HepG2 (cell line): ENCODE results near the gene CIAO3. TPM values are rescaled to one million over a fixed set of nuclear protein-coding genes. Genes with fewer than 3 reads are reported as not detected.

ENCODE experiments used
- EED ChIP-seq: sonication (generic); formaldehyde crosslinking; IDR thresholded peaks from 2 replicates; pipeline ENCODE4 v1.5.0; 2020; ENCODE audit warnings: mild to moderate bottlenecking, missing genetic modification reagents
- HOXA7 ChIP-seq: sonication (generic); formaldehyde crosslinking; IDR thresholded peaks from 2 replicates; pipeline ENCODE4 v1.8.1; 2022; ENCODE audit warnings: mild to moderate bottlenecking, missing genetic modification reagents, moderate library complexity
- MTERF4 ChIP-seq: sonication (generic); formaldehyde crosslinking; IDR thresholded peaks from 2 replicates; pipeline ENCODE4 v1.8.0; 2023; ENCODE audit warnings: mild to moderate bottlenecking, missing genetic modification reagents
- NR2F1 ChIP-seq, 2 experiments: fragments of 450-650 bp in 1 of 2; formaldehyde crosslinking in 1 of 2; IDR thresholded peaks; 2 replicates each; pipeline versions ENCODE4 v1.5.0 to v1.6.1; 2016 to 2020; ENCODE audit warnings: mild to moderate bottlenecking in 1 of 2, missing compliant biosample characterization in 1 of 2, missing genetic modification reagents in 1 of 2, moderate library complexity in 1 of 2
- NR2F6 ChIP-seq, 2 experiments: IDR thresholded peaks; 2 replicates each; pipeline ENCODE4 v1.6.1; 2016; ENCODE audit warnings: antibody characterized with exemption in 1 of 2, mild to moderate bottlenecking in 1 of 2
- POLR2G ChIP-seq: fragments of 200-400 bp; formaldehyde crosslinking; IDR thresholded peaks from 2 replicates; pipeline ENCODE4 v1.6.1; 2018; ENCODE audit warnings: mild to moderate bottlenecking, low read depth, low read length, moderate library complexity
- TFDP2 ChIP-seq: sonication (generic); formaldehyde crosslinking; IDR thresholded peaks from 2 replicates; pipeline ENCODE4 v1.4.0; 2020; ENCODE audit warnings: missing genetic modification reagents
- ZFP37 ChIP-seq: sonication (generic); formaldehyde crosslinking; IDR thresholded peaks from 2 replicates; pipeline ENCODE4 v1.4.0; 2020; ENCODE audit warnings: missing genetic modification reagents, borderline replicate concordance
- ZNF121 ChIP-seq: sonication (generic); formaldehyde crosslinking; IDR thresholded peaks from 2 replicates; pipeline ENCODE4 v1.5.0; 2020; ENCODE audit warnings: mild to moderate bottlenecking, missing genetic modification reagents
- ZNF160 ChIP-seq: sonication (generic); formaldehyde crosslinking; IDR thresholded peaks from 2 replicates; pipeline ENCODE4 v1.8.0; 2022; ENCODE audit warnings: mild to moderate bottlenecking, inconsistent platforms, missing genetic modification reagents
- ZNF230 ChIP-seq: sonication (generic); formaldehyde crosslinking; IDR thresholded peaks from 2 replicates; pipeline ENCODE4 v1.4.0; 2020; ENCODE audit warnings: mild to moderate bottlenecking, missing genetic modification reagents
- ZNF263 ChIP-seq: sonication (generic); formaldehyde crosslinking; IDR thresholded peaks from 2 replicates; pipeline ENCODE4 v1.4.0; 2020; ENCODE audit warnings: missing genetic modification reagents
- ZNF33B ChIP-seq: sonication (generic); formaldehyde crosslinking; IDR thresholded peaks from 2 replicates; pipeline ENCODE4 v1.5.1; 2020; ENCODE audit warnings: mild to moderate bottlenecking, missing genetic modification reagents
- ZNF468 ChIP-seq: sonication (generic); formaldehyde crosslinking; IDR thresholded peaks from 2 replicates; pipeline ENCODE4 v1.8.0; 2022; ENCODE audit warnings: mild to moderate bottlenecking, moderate library complexity, missing genetic modification reagents
- ZNF597 ChIP-seq: sonication (generic); formaldehyde crosslinking; IDR thresholded peaks from 2 replicates; pipeline ENCODE4 v1.5.0; 2020; ENCODE audit warnings: missing genetic modification reagents
- ZNF615 ChIP-seq: sonication (generic); formaldehyde crosslinking; IDR thresholded peaks from 2 replicates; pipeline ENCODE4 v1.5.0; 2020; ENCODE audit warnings: mild to moderate bottlenecking, missing genetic modification reagents, borderline replicate concordance
- ZNF878 ChIP-seq: sonication (generic); formaldehyde crosslinking; IDR thresholded peaks from 2 replicates; pipeline ENCODE4 v1.8.1; 2023; ENCODE audit warnings: mild to moderate bottlenecking, missing genetic modification reagents, moderate library complexity
- polyA plus RNA-seq, 8 experiments: library from polyadenylated mRNA; depleted of rRNA in 3 of 8; stranded (reverse) in 7 of 8; unstranded in 1 of 8; fragments of >200 nt; fragmentation: Illumina TruSeq in 4 of 8; extraction: Trizol in 4 of 8; gene quantifications; 2 replicates each; pipeline versions ENCODE4 v1.2.1 to v1.2.3, GENCODE V29; 2011 to 2016; ENCODE audit warnings: low read depth in 4 of 8, missing spikeins in 1 of 8, mixed read lengths in 1 of 8; ENCODE audit not compliant: insufficient read depth in 1 of 8
- total RNA-seq, 5 experiments: library from RNA; depleted of rRNA; stranded (reverse); fragments of >200 nt; fragmentation: Illumina TruSeq; extraction: Trizol; gene quantifications; 2 replicates each; pipeline ENCODE4 v1.2.3, GENCODE V29; 2016; ENCODE audit warnings: low read depth in 1 of 5
- TF ChIP-seq, protein P1 (sequence below): sonication (generic); formaldehyde crosslinking; IDR thresholded peaks from 2 replicates; pipeline ENCODE4 v1.4.0; 2020; ENCODE audit warnings: mild to moderate bottlenecking, missing genetic modification reagents
- TF ChIP-seq, protein P2 (sequence below): sonication (generic); formaldehyde crosslinking; IDR thresholded peaks from 2 replicates; pipeline ENCODE4 v1.4.0; 2020; ENCODE audit warnings: missing genetic modification reagents

CIAO3 gene
- total and polyA plus RNA-seq, 2 of the 13 experiments (the other 11 are each of a cell fraction or from before 2014, with no cell fraction given): 21.7 to 25.0 TPM

GRCh38 chr16:679814-680624 lies 60.8 kb downstream of the CIAO3 start, which contains the start of gene STUB1 (continued):
- TF ChIP-seq ZNF597 (no peak), ZNF33B (CRISPR knock-in tag) (no peak), NR2F1 (CRISPR knock-in tag; IDR thresholded peaks at IDR 0.05) (no peak), ZNF615 (CRISPR knock-in tag) (no peak), ZNF878 (CRISPR knock-in tag) (no peak), ZNF121 (CRISPR knock-in tag) (no peak), HOXA7 (CRISPR knock-in tag) (no peak), TFDP2 (no peak), ZNF160 (CRISPR knock-in tag) (no peak; the same call in 1 of the 2 replicates), POLR2G (peak; percentile 63), ZNF230 (CRISPR knock-in tag) (no peak), ZFP37 (no peak), ZNF263 (CRISPR knock-in tag) (peak; percentile 42; the same call in 1 of the 2 replicates), NR2F6 (IDR thresholded peaks at IDR 0.05) (no peak), NR2F6 (CRISPR knock-in tag; IDR thresholded peaks at IDR 0.05) (no peak), EED (CRISPR knock-in tag) (no peak), MTERF4 (CRISPR knock-in tag) (no peak), ZNF468 (CRISPR knock-in tag) (no peak)
- TF ChIP-seq, protein P1, sequence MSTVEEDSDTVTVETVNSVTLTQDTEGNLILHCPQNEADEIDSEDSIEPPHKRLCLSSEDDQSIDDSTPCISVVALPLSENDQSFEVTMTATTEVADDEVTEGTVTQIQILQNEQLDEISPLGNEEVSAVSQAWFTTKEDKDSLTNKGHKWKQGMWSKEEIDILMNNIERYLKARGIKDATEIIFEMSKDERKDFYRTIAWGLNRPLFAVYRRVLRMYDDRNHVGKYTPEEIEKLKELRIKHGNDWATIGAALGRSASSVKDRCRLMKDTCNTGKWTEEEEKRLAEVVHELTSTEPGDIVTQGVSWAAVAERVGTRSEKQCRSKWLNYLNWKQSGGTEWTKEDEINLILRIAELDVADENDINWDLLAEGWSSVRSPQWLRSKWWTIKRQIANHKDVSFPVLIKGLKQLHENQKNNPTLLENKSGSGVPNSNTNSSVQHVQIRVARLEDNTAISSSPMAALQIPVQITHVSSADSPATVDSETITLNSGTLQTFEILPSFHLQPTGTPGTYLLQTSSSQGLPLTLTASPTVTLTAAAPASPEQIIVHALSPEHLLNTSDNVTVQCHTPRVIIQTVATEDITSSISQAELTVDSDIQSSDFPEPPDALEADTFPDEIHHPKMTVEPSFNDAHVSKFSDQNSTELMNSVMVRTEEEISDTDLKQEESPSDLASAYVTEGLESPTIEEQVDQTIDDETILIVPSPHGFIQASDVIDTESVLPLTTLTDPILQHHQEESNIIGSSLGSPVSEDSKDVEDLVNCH (CRISPR knock-in tag): no peak
- TF ChIP-seq, protein P2, sequence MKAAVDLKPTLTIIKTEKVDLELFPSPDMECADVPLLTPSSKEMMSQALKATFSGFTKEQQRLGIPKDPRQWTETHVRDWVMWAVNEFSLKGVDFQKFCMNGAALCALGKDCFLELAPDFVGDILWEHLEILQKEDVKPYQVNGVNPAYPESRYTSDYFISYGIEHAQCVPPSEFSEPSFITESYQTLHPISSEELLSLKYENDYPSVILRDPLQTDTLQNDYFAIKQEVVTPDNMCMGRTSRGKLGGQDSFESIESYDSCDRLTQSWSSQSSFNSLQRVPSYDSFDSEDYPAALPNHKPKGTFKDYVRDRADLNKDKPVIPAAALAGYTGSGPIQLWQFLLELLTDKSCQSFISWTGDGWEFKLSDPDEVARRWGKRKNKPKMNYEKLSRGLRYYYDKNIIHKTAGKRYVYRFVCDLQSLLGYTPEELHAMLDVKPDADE (CRISPR knock-in tag): no peak
